ENCODE data around the gene SARNP. TPM values are rescaled to one million over a fixed set of nuclear protein-coding genes. Genes with fewer than 3 reads are reported as not detected.

Gene SARNP
- total RNA-seq, 4 donors from 2014 or later = 38.0 to 50.7 (median 45.0) TPM

DNA sequence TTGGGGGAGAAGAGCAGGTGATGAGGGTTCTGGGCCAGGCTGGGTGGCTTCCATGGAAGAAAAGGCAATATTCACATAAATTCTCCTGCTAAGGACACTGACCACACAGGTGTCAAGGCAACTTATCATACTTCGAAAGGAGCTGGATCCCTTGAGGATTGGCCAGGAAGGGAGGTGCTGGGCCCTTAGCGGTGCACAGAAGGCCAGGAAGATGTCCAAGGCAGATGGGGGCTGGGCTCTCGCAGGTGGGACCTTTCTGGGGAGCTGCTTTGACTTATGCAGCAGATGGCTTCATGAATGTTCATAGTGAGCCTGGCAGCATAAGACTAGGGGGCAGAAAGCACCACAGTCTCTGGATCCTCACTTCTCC, 92.6 kb downstream of the SARNP start:
- in situ Hi-C loops (cut with MboI; ENCODE audit: low pct_ligation_motif_present in 1 of 4, low pct_unique_long_range_greater_than_20kb in 1 of 4, low sequenced_read_pairs in 3 of 4) (loop anchor here in 1 of 4 donors (10.0 kb wide), 1 partner anchor 390 kb away; the partner anchor contains the start of genes RPL41 and ZC3H10), intact Hi-C loops (cut with DNase I; ENCODE audit: low total_unique reads) (no loop called here)
- 46% methylated on average over 3 of the region's 3 CpGs; no CpG with 5 or more reads in 1 of the 2 donors for WGBS, 2 donors (ENCODE audit: low coverage in 1 of 2)
- no peaks in the 10 kb centered on the region for H3K36me3 ChIP-seq
- peaks cover 33 to 80% (median 65%) of the 10 kb centered on the region in 4 donors for H3K4me1 ChIP-seq
- no peaks in the 10 kb centered on the region for H3K27me3 ChIP-seq
- H3K4me3 ChIP-seq = no peak overlapping the region
- H3K27ac ChIP-seq = peak overlapping the region; percentile 97 to 99 (median 99)
- H3K9me3 ChIP-seq = no peaks in the 10 kb centered on the region
- TF ChIP-seq, protein P1, sequence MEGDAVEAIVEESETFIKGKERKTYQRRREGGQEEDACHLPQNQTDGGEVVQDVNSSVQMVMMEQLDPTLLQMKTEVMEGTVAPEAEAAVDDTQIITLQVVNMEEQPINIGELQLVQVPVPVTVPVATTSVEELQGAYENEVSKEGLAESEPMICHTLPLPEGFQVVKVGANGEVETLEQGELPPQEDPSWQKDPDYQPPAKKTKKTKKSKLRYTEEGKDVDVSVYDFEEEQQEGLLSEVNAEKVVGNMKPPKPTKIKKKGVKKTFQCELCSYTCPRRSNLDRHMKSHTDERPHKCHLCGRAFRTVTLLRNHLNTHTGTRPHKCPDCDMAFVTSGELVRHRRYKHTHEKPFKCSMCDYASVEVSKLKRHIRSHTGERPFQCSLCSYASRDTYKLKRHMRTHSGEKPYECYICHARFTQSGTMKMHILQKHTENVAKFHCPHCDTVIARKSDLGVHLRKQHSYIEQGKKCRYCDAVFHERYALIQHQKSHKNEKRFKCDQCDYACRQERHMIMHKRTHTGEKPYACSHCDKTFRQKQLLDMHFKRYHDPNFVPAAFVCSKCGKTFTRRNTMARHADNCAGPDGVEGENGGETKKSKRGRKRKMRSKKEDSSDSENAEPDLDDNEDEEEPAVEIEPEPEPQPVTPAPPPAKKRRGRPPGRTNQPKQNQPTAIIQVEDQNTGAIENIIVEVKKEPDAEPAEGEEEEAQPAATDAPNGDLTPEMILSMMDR (IDR thresholded peaks at IDR 0.05) = no peak
- TF ChIP-seq POLR2AphosphoS5 (IDR thresholded peaks at IDR 0.05) (no peak), EP300 (IDR thresholded peaks at IDR 0.05; ENCODE audit: low read depth) (no peak), POLR2A (IDR thresholded peaks at IDR 0.05) (no peak)
- peak; percentile 8 for DNase-seq

DNA sequence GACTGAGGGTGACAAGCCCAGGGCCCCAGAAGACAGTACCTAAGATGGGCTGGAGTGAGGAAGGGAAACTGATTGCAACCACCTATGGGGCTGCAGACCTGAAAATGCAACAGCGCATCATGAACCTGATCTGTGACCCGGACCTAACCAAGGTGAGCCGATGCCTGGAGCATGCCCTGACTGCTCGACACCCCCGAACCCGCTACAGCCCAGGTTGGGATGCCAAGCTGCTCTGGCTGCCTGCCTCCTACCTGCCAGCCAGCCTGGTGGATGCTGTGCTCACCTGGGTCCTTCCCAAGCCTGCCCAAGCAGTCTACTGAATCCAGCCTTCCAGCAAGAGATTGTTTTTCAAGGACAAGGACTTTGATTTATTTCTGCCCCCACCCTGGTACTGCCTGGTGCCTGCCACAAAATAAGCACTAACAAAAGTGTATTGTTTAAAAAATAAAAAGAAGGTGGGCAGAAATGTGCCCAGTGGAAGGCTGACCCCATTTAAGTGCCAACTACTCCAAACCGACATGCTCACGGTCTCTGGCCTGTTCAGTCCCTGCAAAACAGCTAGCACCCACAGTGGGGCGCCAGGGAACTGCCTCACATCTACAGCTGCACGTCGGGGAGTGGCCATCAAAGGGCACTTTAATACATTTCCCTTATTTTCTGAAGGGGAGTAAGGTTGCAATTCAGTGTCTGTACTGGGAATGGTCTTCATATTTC, 93.1 kb downstream of the SARNP start:
- Histone ChIP-seq H3K27ac (peak overlapping the region; percentile 97 to 99 (median 99)), H3K36me3 (no peaks in the 10 kb centered on the region), H3K4me1 (peaks cover 39 to 83% (median 69%) of the 10 kb centered on the region in 4 donors), H3K27me3 (no peaks in the 10 kb centered on the region), H3K9me3 (no peaks in the 10 kb centered on the region), H3K4me3 (no peak overlapping the region)
- 11 to 54% methylated on average over 5 to 11 of the region's 11 CpGs for whole genome bisulfite sequencing, 2 donors (ENCODE audit: low coverage in 1 of 2)
- DNase-seq = peak; percentile 82
- intact Hi-C loops (cut with DNase I; ENCODE audit: low total_unique reads) = no loop called here
- in situ Hi-C loops (cut with MboI; ENCODE audit: low pct_ligation_motif_present in 1 of 4, low pct_unique_long_range_greater_than_20kb in 1 of 4, low sequenced_read_pairs in 3 of 4) = loop anchor here in 1 of 4 donors (10.0 kb wide), 1 partner anchor 390 kb away; the partner anchor contains the start of genes RPL41 and ZC3H10
- TF ChIP-seq EP300 (IDR thresholded peaks at IDR 0.05; ENCODE audit: low read depth) = no peak
- TF ChIP-seq, protein P1 (IDR thresholded peaks at IDR 0.05) = peak; percentile 54 to 72 (median 61)
- peak in 1 of 3 donors; percentile 8 for TF ChIP-seq POLR2AphosphoS5 (IDR thresholded peaks at IDR 0.05)
- TF ChIP-seq POLR2A (IDR thresholded peaks at IDR 0.05) = no peak

DNA sequence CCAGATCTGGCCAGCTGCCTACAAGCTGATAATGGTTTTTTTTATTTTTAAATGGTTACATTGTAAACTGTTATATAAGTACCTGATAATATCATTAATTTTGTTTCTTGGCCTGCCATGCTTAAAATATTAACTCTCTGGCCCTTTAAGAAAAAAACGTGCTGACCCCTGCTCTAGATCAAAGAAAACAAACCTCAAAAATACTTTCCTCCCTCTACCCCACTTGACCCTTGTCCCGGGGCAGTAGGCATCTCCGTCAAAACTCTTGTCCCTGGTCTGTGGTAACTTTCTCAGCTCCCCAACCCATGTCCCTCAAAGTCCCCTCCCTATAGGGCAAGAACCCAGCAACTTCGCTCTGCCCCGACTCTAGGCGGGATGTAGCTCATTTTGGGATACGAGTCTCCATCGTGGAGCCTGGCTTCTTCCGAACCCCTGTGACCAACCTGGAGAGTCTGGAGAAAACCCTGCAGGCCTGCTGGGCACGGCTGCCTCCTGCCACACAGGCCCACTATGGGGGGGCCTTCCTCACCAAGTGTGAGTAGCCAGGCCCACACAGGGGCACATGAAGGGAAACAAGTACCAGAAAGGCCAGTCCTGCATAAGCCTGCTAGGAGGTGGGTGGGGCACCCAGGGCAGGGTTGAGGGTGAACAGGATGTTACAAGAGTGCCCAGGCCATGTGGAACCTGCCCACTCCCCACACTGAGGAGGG, 93.9 kb downstream of the SARNP start:
- intact Hi-C loops (cut with DNase I; ENCODE audit: low total_unique reads) (no loop called here), in situ Hi-C loops (cut with MboI; ENCODE audit: low pct_ligation_motif_present in 1 of 4, low pct_unique_long_range_greater_than_20kb in 1 of 4, low sequenced_read_pairs in 3 of 4) (loop anchor here in 1 of 4 donors (10.0 kb wide), 1 partner anchor 391 kb away; the partner anchor contains the start of genes RPL41 and ZC3H10)
- Histone ChIP-seq H3K4me1 (peaks cover 44 to 90% (median 76%) of the 10 kb centered on the region in 4 donors), H3K27me3 (no peaks in the 10 kb centered on the region), H3K4me3 (no peak overlapping the region), H3K27ac (peak overlapping the region; percentile 97 to 99 (median 99)), H3K36me3 (no peaks in the 10 kb centered on the region), H3K9me3 (no peaks in the 10 kb centered on the region)
- peak; percentile 23 for DNase-seq
- WGBS, 2 donors (ENCODE audit: low coverage in 1 of 2) = 15 to 58% methylated on average over 3 to 10 of the region's 10 CpGs
- peak in 1 of 3 donors; percentile 3 for TF ChIP-seq POLR2AphosphoS5 (IDR thresholded peaks at IDR 0.05)
- TF ChIP-seq POLR2A (IDR thresholded peaks at IDR 0.05) = no peak

DNA sequence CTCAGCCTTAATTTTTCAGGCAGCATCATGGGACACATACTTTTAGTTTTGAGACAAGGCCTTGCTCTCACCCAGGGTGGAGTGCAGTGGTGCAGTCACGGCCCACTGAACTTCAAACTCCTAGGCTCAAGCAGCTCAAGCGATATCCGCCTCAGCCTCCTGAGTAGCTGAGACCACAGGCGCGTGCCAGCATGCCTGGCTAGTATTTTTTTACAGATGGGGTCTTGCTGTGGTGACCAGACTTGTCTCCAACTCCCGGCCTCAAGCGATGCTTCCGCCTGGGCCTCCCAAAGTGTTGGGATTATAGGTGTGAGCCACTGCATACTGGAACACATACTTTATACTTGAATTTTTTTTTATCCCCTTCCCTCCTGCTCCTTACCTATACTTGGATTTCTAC, 94.6 kb downstream of the SARNP start:
- intact Hi-C loops (cut with DNase I; ENCODE audit: low total_unique reads) = no loop called here
- Histone ChIP-seq H3K4me3 (no peak overlapping the region), H3K9me3 (no peaks in the 10 kb centered on the region), H3K27ac (peak overlapping the region; percentile 97 to 99 (median 99)), H3K27me3 (no peaks in the 10 kb centered on the region), H3K36me3 (no peaks in the 10 kb centered on the region), H3K4me1 (peaks cover 52 to 97% (median 83%) of the 10 kb centered on the region in 4 donors)
- in situ Hi-C loops (cut with MboI; ENCODE audit: low pct_ligation_motif_present in 1 of 4, low pct_unique_long_range_greater_than_20kb in 1 of 4, low sequenced_read_pairs in 3 of 4) = loop anchor here in 1 of 4 donors (10.0 kb wide), 1 partner anchor 392 kb away; the partner anchor contains the start of genes RPL41 and ZC3H10
- 93% methylated on average over 8 of the region's 8 CpGs; no CpG with 5 or more reads in 1 of the 2 donors for WGBS, 2 donors (ENCODE audit: low coverage in 1 of 2)
- no peak for TF ChIP-seq EP300 (IDR thresholded peaks at IDR 0.05; ENCODE audit: low read depth)
- TF ChIP-seq POLR2A (IDR thresholded peaks at IDR 0.05) = no peak
- TF ChIP-seq POLR2AphosphoS5 (IDR thresholded peaks at IDR 0.05) = no peak
- TF ChIP-seq, protein P1 (IDR thresholded peaks at IDR 0.05) = no peak
- DNase-seq = peak; percentile 8

Measured in transverse colon (tissue), 4 donors.